NCI-H1048 (cell line): Measurements from ENCODE around the gene ANGPTL3.

Experiments used
- DNase-seq: peaks from one replicate; lab custom pipeline; 2025; lab: John Stamatoyannopoulos, UW

Gene ANGPTL3

GRCh38 chr1:62628506-62628905 is 31.2 kb downstream of the ANGPTL3 start:
- DNase-seq = no peak

DNA sequence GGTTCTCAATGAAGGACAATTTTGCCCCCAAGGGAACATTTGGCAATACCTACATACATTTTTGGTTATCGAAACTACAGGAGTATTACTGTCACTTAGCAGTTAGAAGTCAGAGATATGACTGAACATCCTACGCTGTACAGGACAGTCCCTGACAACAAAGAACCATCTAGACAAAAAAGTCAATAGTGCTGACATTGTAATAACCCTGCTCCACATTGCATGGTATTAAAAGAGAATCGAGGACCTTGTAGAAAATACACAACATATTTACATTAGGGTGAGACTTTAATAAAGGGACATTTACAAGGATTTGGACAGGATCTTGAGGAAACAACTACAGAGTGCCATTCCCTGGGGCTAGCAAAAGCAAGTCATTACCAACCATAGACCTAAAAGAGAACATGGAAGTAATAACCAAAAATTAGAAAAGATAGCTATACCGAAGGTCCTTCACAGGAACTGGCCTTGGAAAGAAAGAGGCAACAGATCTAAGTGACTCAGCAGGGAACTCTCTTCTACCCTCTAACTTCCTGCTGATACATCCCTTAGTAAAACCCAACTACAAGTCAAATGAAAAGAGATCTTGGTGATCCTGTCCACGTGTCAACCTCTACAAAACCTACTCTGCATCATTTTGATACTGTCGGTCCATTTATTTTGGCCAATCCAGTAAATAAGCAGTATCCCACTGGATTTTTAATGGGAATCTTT is 40.2 kb downstream of the ANGPTL3 start:
- no peak for DNase-seq

DNA sequence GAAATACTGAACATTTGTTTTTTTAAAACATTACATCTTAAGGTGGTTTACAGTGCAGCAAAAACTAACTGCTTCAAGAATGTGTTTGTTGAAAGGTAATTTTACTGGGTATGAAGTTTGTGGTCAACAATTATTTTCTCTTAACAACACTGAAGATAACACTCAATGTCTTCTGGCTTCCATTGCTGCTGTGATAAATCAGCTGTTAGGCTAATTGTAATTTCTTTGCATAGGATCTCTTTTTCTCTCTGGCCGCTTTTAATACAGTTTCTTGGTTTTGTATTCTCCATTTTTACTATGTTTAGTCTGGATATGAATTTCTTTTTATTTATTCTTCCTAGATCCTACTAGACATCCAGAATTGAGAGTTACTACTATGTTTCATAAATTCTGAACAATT is 46.0 kb downstream of the ANGPTL3 start:
- no peak for DNase-seq

DNA sequence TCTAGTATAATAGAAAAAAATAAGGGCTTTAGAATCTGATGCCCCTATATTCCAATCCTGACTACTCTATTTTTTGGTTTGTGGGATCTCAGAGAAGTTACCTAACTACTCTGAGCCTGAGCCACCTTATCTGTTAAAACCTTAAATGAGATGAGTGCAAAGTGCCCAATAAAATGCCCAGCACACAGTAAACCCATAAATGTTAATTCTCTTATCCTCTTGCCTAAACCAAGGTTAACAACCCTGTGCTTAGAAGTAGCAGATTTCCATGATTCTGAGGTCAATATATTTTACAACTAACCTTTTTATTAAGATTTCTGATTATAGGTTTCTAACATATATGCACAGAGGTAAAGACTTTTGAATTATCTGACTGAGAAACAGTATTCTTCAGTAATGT is 55.1 kb downstream of the ANGPTL3 start:
- no peak for DNase-seq

- no peak for DNase-seq
Observed at GRCh38 chr1:62654744-62655143, 57.4 kb downstream of the ANGPTL3 start.
